Fibroblast of lung (primary cell): ENCODE results near the gene ITGA8. TPM values are rescaled to one million over a fixed set of nuclear protein-coding genes. Genes with fewer than 3 reads are reported as not detected.
"Not testable (repeated sequence)": the region's sequence is repeated elsewhere in the genome, so short reads cannot be mapped to it uniquely, and the experiment has no call there.

ENCODE experiments used
- DNase-seq, 2 donors: peaks; one replicate each; pipeline versions ENCODE4 v3.0.0 to v3.0.0-alpha.2; 2010; ENCODE audit warnings: low read depth in 2 of 2
- H2AFZ ChIP-seq: 2 replicates; pipeline ENCODE4 v1.5.1; 2012; ENCODE audit warnings: low read length, control low read depth, inconsistent platforms
- H3K27ac ChIP-seq: 2 replicates; pipeline ENCODE4 v1.5.1; 2011; ENCODE audit warnings: low read length, control low read depth; ENCODE audit not compliant: insufficient read depth
- H3K27me3 ChIP-seq: 2 replicates; pipeline ENCODE4 v1.5.1; 2011; ENCODE audit warnings: mild to moderate bottlenecking, low read length; ENCODE audit not compliant: control insufficient read depth, insufficient read depth
- H3K36me3 ChIP-seq: 2 replicates; pipeline ENCODE4 v1.5.1; 2011; ENCODE audit warnings: low read length; ENCODE audit not compliant: control insufficient read depth, insufficient read depth
- H3K4me1 ChIP-seq: 2 replicates; pipeline ENCODE4 v1.5.1; 2011; ENCODE audit warnings: low read length; ENCODE audit not compliant: control insufficient read depth, insufficient read depth; ENCODE audit errors: extremely low read depth
- H3K4me2 ChIP-seq: 2 replicates; pipeline ENCODE4 v1.5.1; 2011; ENCODE audit warnings: low read length, control low read depth; ENCODE audit not compliant: insufficient read depth; ENCODE audit errors: extremely low read depth
- H3K4me3 ChIP-seq, 4 experiments: fragments of 200-600 bp in 1 of 4; sonication (generic) in 1 of 4; replicated peaks in 1 of 4; 2 replicates each; pipeline ENCODE4 v1.5.1; 2011 to 2016; ENCODE audit warnings: low read length in 4 of 4, low read depth in 3 of 4, mild to moderate bottlenecking in 3 of 4, control low read depth in 2 of 4, inconsistent platforms in 1 of 4, mixed read lengths in 1 of 4; ENCODE audit not compliant: insufficient read depth in 1 of 4; ENCODE audit errors: control extremely low read depth in 1 of 4
- H3K79me2 ChIP-seq: 2 replicates; pipeline ENCODE4 v1.5.1; 2012; ENCODE audit warnings: mild to moderate bottlenecking, low read length, inconsistent platforms; ENCODE audit not compliant: control insufficient read depth, insufficient read depth
- H3K9ac ChIP-seq: 2 replicates; pipeline ENCODE4 v1.5.1; 2011; ENCODE audit warnings: mild to moderate bottlenecking, low read length, control low read depth; ENCODE audit not compliant: insufficient read depth
- H3K9me3 ChIP-seq: 2 replicates; pipeline ENCODE4 v1.5.1; 2012; ENCODE audit warnings: low read depth, low read length; ENCODE audit not compliant: control insufficient read depth, insufficient read depth
- H4K20me1 ChIP-seq: 2 replicates; pipeline ENCODE4 v1.5.1; 2011; ENCODE audit warnings: low read length; ENCODE audit not compliant: control insufficient read depth, insufficient read depth; ENCODE audit errors: extremely low read depth
- CTCF ChIP-seq, 2 donors: IDR thresholded peaks in 1 of 2; conservative IDR thresholded peaks in 1 of 2; 1 replicate in 1 of 2; 2 replicates in 1 of 2; pipeline ENCODE4 v1.5.1; 2011 to 2012; ENCODE audit warnings: low read length in 2 of 2, control low read depth in 1 of 2, inconsistent platforms in 1 of 2, low read depth in 1 of 2, mild to moderate bottlenecking in 1 of 2
- EZH2 ChIP-seq: IDR thresholded peaks from 2 replicates; pipeline ENCODE4 v1.5.1; 2012; ENCODE audit warnings: low read length, control low read depth, mild to moderate bottlenecking; ENCODE audit errors: missing control alignments
- polyA plus RNA-seq, 2 donors: library from polyadenylated mRNA; depleted of rRNA in 1 of 2; stranded (reverse) in 1 of 2; unstranded in 1 of 2; fragments of >200 nt; gene quantifications; 2 replicates each; pipeline ENCODE4 v1.2.1, GENCODE V29; 2011 to 2012; ENCODE audit warnings: missing spikeins in 1 of 2
- total RNA-seq: library from RNA; depleted of rRNA; stranded (reverse); fragments of >200 nt; gene quantifications from 2 replicates; pipeline ENCODE4 v1.2.1, GENCODE V29; 2014

ITGA8 gene
- total and polyA plus RNA-seq, 2 donors (not counting 1 experiment from before 2014, with no cell fraction given): 0.62 to 0.99 TPM

- no peaks in the 10 kb centered on the region for H3K36me3 ChIP-seq
- H3K27me3 ChIP-seq: no peaks in the 10 kb centered on the region
- TF ChIP-seq EZH2: no peak
- peak; percentile 79 to 86 for TF ChIP-seq CTCF (conservative IDR thresholded peaks at IDR 0.05 in 1 of 2, IDR thresholded peaks at IDR 0.05 in 1 of 2; ENCODE audit: low read depth in 1 of 2, low read length in 2 of 2)
- H4K20me1 ChIP-seq: no peaks in the 10 kb centered on the region
- no peak overlapping the region for H3K9ac ChIP-seq
- no peaks in the 10 kb centered on the region for H3K4me1 ChIP-seq
- no peak overlapping the region for H2AFZ ChIP-seq
- no peak overlapping the region for H3K4me3 ChIP-seq
- no peak overlapping the region for H3K27ac ChIP-seq
- H3K9me3 ChIP-seq: no peaks in the 10 kb centered on the region
- H3K79me2 ChIP-seq: no peaks in the 10 kb centered on the region
- peak; percentile 5 to 62 for DNase-seq
- no peak overlapping the region for H3K4me2 ChIP-seq
Observed at GRCh38 chr10:15585303-15585715, 134.4 kb downstream of the ITGA8 start.

DNA sequence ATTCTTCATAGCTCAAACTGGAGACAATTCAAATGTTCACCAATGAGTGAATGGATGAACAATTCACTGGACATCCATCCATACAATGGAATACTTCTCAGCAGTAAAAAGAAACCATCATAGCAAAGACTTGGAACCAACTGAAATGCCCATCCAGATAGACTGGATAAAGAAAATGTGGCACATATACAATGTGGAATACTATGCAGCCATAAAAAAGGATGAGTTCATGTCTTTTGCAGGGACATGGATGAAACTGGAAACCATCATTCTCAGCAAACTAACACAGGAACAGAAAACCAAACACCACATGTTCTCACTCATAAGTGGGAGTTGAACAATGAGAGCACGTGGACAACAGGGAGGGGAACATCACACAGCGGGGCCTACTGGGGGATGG lies 136.8 kb downstream of the ITGA8 start:
- H3K27me3 ChIP-seq, H3K79me2 ChIP-seq, H3K4me1 ChIP-seq, H3K4me2 ChIP-seq, H3K36me3 ChIP-seq, H3K9me3 ChIP-seq, H3K4me3 ChIP-seq, DNase-seq, H4K20me1 ChIP-seq, H3K9ac ChIP-seq, H2AFZ ChIP-seq, H3K27ac ChIP-seq: not testable (repeated sequence)

GRCh38 chr10:15579605-15580004 lies 140.1 kb downstream of the ITGA8 start:
- Histone ChIP-seq H3K9ac (no peak overlapping the region), H3K4me3 (peak overlapping the region in 1 of 4 experiments; percentile 12), H3K4me2 (peak overlapping the region; percentile 67), H3K27me3 (no peaks in the 10 kb centered on the region), H3K9me3 (no peaks in the 10 kb centered on the region), H3K36me3 (no peaks in the 10 kb centered on the region), H4K20me1 (no peaks in the 10 kb centered on the region), H3K4me1 (no peaks in the 10 kb centered on the region), H3K27ac (no peak overlapping the region), H2AFZ (no peak overlapping the region), H3K79me2 (no peaks in the 10 kb centered on the region)
- peak; percentile 26 to 72 for DNase-seq
- TF ChIP-seq CTCF (conservative IDR thresholded peaks at IDR 0.05 in 1 of 2, IDR thresholded peaks at IDR 0.05 in 1 of 2; ENCODE audit: low read depth in 1 of 2, low read length in 2 of 2) (no peak), EZH2 (no peak)
